GM19468 (cell line): Measurements from ENCODE around the gene PA2G4.
A peak's percentile ranks its signal among the peaks of the same experiment; 100 is the strongest.
"Not testable (repeated sequence)": the region's sequence is repeated elsewhere in the genome, so short reads cannot be mapped to it uniquely, and the experiment has no call there.

Experiments
- ATAC-seq: cut with Tn5 transposase; IDR thresholded peaks from one replicate; pipeline ENCODE4 v1.9.1; 2021; ENCODE audit warnings: mild to moderate bottlenecking, moderate library complexity, moderate number of reproducible peaks; ENCODE audit not compliant: unreplicated experiment; ENCODE audit errors: extremely low read depth

PA2G4 gene

DNA sequence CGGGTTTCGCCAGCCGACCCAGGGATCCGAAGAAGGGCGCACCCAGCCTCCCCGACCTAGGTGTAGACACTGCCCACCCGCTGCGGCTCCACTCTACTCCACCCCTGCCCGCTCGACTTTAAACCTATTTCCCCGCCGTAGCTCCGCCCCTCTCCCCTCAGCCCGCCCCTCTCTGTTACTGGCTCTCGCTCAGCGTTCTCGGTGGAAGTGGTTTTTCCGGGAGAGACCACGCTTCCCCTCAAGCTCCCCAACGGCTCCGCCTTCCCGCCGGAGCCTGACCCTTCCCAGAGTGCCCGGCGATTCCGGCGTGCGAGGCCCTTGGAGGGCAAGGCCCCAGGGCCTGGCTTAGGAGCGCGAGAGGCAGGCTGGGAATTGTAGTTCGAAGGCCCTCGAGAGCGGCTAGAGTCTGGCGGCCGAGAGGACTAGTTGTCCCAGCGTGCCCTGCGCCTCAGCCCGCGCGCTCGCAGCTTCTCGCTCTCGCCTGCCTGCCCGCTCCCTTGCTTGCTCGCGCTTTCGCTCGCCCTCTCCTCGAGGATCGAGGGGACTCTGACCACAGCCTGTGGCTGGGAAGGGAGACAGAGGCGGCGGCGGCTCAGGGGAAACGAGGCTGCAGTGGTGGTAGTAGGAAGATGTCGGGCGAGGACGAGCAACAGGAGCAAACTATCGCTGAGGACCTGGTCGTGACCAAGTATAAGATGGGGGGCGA is at the start of gene PA2G4:
PA2G4 (plus strand) TSS at position 451 of the 706 bp plus-strand sequence; CDS start at position 630, 179 bp downstream.
- peak; percentile 86 for ATAC-seq

GRCh38 chr12:56059964-56060363 is 44.4 kb upstream of the PA2G4 start:
- ATAC-seq: not testable (repeated sequence)

- ATAC-seq: no peak
Observed at GRCh38 chr12:56061982-56062381, 42.4 kb upstream of the PA2G4 start.

DNA sequence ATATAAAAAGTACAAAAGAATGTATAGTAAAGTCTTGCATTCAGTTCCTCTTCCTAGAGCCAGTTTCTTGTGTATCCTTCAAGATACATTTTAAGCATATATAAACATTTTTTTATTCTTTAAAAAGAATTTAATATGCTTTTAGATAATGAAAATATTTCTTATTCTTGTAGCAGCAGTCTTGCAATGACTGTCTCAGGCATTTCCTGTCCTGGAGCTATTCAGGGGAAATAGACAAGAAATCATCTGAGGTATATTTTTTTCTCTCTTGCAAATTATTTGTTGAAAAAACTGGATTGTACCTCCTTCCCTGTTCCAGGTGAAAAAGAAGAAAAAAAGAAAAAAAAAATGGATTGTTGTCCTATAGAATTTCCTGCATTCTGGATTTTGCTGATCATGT is 41.4 kb upstream of the PA2G4 start:
- ATAC-seq: no peak

GRCh38 chr12:56071648-56072047 is 32.7 kb upstream of the PA2G4 start:
- ATAC-seq: no peak

GRCh38 chr12:56074396-56074795 is 30.0 kb upstream of the PA2G4 start:
- ATAC-seq: no peak

- ATAC-seq: not testable (repeated sequence)
Observed at GRCh38 chr12:56077966-56078365, 26.4 kb upstream of the PA2G4 start.

DNA sequence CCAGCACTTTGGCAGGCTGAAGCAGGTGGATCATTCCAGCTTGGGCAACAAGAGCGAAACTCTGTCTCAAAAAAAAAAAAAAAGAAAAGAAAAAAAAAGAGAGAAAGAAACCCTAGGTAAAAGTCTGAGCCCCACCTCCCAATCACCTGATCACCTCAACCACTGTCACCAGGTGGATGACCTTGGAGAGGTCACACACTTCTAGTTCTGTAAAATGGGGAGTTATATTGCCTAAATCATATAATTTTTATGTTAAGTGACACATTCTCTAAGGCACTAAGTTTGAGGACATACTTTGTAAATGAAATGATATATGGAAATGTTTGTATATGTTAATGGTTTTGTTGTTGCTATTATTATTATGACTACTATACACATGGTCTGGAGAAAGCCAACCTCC is 25.9 kb upstream of the PA2G4 start:
- no peak for ATAC-seq

DNA sequence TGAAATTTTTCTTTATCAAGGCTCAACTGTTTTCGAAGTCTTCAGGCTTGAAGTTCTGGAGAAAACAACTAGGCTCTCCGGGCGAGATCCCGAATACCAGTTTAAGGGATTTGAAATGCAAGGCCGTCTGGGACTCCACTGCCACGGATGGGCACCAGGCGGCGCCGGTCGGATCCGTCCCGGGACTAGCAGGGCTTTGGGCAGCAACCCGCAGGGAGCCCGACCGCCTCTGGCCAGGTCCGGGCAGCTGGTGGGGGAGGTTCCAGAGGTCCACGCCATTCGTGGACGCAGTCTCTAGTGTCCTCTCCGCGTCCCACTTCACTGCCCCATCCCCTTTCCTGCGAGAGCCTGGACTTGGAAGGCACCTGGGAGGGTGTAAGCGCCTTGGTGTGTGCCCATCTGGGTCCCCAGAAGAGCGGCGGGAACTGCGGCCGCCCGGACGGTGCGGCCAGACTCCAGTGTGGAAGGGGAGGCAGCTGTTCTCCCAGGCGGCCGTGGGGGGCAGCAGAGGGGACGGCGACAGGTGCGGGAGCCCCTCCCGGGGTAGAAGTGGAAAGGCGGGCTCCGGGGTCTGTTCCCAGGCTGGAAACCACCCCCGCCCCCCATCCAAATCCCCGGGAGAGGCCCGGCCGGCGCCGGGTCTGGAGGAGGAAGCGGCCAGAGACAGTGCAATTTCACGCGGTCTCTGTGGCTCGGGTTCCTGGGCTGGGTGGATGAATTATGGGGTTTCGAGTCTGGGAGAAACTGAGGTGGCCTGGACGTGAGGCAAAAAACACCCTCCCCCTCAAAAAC is 25.2 kb upstream of the PA2G4 start:
- no peak for ATAC-seq

DNA sequence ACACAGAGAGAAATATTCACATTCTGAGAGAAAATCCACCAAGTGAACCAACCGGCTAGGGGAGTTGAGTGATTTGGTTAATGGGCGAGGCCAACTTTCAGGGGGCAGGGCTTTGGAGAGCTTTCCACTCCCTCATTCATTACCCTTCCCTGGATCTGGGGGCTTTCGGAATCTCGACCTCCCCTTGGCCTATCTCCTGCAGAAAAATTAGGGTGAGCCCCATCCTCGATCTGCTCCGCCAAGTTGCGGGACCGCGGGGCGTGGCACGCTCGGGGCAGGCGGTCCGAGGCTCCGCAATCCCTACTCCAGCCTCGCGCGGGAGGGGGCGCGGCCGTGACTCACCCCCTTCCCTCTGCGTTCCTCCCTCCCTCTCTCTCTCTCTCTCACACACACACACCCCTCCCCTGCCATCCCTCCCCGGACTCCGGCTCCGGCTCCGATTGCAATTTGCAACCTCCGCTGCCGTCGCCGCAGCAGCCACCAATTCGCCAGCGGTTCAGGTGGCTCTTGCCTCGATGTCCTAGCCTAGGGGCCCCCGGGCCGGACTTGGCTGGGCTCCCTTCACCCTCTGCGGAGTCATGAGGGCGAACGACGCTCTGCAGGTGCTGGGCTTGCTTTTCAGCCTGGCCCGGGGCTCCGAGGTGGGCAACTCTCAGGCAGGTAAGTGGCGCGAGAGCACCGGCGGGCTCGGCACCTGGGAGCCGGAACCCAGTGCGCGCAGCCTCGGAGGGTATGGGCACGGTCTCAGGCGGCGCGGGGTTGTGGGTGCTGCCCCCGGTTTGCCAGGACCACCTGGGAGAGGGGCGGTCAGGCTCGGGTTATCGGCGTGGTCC is 24.4 kb upstream of the PA2G4 start, which contains the start of gene ERBB3:
ERBB3 (plus strand) TSS at position 443 of the 833 bp plus-strand sequence; CDS start at position 579, 136 bp downstream.
- no peak for ATAC-seq

DNA sequence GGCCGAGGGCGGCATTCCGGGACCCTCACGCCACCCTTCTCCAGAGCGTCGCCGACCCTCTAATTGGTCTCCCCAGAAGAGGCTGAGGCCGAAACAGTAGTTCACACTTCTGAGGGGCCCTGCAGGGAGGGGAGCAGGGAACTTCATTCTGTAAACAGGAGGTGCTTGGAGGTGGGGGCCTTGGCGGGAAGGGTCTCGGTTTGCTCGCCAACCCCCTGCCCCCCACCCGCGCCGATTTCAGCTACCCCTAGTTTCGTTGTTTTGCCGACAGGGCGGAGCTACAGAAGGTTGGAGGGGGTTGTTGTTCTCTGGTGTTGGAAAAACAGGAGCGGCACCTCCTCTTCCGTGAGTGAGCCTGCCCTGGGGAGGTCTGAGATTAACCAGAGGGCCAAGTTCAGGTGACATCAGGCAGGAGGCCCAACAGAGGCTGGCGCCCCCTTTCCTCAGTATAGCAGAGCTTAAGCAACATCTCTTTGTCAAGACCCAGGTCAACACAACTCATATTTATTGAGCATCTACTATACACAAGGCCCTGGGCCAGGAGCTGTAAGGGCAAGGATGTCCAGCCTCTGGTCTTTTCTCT is 23.7 kb upstream of the PA2G4 start:
- ATAC-seq: no peak

- no peak for ATAC-seq
Observed at GRCh38 chr12:56081393-56082347, 22.7 kb upstream of the PA2G4 start.

DNA sequence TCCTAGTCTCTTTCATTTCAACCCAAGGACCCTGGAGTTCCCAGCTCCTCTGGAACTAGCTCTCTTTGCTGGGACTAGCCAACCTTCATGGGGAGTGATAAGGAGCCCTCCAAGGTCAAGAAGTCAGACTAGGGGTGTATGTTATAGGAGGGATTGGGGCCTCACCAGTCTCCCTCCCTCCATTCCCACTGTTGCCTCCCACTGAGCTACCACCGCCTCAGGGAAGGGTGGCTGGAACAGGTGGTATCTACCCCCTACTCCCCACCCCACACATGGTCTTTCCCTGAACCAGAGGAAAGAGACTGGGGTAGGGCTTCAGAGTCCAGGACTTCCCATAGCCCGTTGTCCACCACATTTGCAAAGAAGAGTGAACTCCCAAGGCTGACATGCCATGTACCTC is 22.0 kb upstream of the PA2G4 start:
- no peak for ATAC-seq

- no peak for ATAC-seq
Observed at GRCh38 chr12:56082967-56083366, 21.4 kb upstream of the PA2G4 start.

DNA sequence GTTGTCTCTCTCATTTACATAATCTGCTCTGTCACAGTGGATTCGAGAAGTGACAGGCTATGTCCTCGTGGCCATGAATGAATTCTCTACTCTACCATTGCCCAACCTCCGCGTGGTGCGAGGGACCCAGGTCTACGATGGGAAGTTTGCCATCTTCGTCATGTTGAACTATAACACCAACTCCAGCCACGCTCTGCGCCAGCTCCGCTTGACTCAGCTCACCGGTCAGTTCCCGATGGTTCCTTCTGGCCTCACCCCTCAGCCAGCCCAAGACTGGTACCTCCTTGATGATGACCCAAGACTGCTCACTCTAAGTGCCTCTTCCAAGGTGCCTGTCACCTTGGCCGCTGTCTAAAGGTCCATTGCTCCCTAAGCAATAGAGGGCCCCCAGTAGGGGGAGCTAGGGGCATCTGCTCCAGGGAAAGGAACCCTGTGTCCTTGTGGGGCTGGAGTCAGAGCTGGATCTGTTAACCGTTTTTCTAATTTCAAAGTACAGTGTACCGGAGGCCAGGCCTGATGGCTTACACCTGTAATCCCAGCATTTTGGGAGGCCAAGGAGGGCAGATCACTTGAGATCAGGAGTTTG is 19.3 kb upstream of the PA2G4 start:
- no peak for ATAC-seq

DNA sequence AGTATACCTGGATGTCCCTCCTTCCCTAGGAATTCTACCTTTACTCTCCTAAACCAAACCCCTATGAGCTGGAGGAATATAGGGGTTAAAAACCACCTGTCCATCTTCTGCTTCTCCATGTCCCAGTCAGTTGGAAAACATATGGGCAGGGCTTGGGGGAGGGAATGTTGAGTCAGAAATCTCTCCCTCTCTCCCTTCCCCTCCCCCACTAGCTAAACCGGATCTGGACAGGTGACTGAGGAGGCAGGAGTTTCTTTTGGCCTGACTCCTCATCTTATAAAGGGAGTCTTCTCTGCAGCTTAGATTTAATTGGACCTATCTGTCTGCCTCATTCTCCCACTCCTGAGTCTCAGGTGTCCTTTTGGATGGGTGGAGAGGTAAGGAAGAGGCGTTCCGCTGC is 18.3 kb upstream of the PA2G4 start:
- ATAC-seq: no peak

DNA sequence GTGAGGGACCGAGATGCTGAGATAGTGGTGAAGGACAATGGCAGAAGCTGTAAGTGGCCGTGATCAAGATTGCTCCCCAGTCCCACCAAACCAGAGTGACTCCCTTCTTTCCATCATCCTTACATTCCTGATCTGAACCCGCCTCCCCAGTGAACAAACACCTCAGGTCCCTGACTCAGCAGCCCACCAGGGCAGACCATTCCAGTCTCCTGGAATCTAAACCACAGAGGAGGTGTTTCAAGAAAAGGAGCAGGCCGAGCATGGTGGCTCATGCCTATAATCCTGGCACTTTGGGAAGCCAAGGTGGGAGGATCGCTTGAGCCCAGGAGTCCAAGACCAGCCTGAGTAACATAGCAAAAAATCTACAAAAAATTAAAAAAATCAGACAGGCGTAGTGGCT is 17.8 kb upstream of the PA2G4 start:
- no peak for ATAC-seq

- ATAC-seq: no peak
Observed at GRCh38 chr12:56087220-56087619, 17.1 kb upstream of the PA2G4 start.

DNA sequence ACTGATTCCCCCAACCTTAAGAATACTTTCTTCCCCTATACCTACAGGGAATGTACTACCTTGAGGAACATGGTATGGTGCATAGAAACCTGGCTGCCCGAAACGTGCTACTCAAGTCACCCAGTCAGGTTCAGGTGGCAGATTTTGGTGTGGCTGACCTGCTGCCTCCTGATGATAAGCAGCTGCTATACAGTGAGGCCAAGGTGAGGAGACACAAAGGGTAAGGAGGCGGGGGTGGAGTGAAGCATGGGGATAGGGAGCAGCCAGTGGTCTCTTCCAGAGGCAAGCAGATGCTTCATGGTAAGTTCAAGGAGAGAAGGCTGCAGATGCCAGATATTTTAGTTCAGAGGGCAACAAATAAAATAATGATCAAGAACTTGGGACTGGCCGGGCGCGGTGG is 6.6 kb upstream of the PA2G4 start:
- ATAC-seq: no peak
